ENCODE data around the gene PTPN23. TPM values are rescaled to one million over a fixed set of nuclear protein-coding genes. Genes with fewer than 3 reads are reported as not detected.

Gene PTPN23
- total and polyA plus RNA-seq, 9 of the 15 experiments (the other 6 are each of a cell fraction or from before 2014, with no cell fraction given) = 0.41 to 58.7 (median 7.2) TPM

- TF ChIP-seq, protein P1, sequence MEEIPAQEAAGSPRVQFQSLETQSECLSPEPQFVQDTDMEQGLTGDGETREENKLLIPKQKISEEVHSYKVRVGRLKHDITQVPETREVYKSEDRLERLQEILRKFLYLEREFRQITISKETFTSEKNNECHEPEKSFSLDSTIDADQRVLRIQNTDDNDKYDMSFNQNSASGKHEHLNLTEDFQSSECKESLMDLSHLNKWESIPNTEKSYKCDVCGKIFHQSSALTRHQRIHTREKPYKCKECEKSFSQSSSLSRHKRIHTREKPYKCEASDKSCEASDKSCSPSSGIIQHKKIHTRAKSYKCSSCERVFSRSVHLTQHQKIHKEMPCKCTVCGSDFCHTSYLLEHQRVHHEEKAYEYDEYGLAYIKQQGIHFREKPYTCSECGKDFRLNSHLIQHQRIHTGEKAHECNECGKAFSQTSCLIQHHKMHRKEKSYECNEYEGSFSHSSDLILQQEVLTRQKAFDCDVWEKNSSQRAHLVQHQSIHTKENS (CRISPR knock-in tag; IDR thresholded peaks at IDR 0.05) = no peak
- peak; percentile 61 for TF ChIP-seq RFX1 (IDR thresholded peaks at IDR 0.05)
- TF ChIP-seq SMARCC2 (IDR thresholded peaks at IDR 0.05; ENCODE audit: low read depth) = peak; percentile 98
- TF ChIP-seq FIP1L1 (IDR thresholded peaks at IDR 0.05; ENCODE audit: low read depth, low read length, poor library complexity, severe bottlenecking) = no peak
- peak; percentile 88 for TF ChIP-seq DPF2 (IDR thresholded peaks at IDR 0.05)
- TF ChIP-seq SIX5 (IDR thresholded peaks at IDR 0.05; ENCODE audit: borderline replicate concordance in 1 of 2, insufficient read depth in 1 of 2, low read depth in 1 of 2, low read length in 2 of 2) = no peak
- peak; percentile 94 for TF ChIP-seq CEBPB (tag; IDR thresholded peaks at IDR 0.05)
- no peak for TF ChIP-seq NCOA2 (IDR thresholded peaks at IDR 0.05; ENCODE audit: partially characterized antibody in 2 of 2)
- no peak for TF ChIP-seq BCLAF1 (IDR thresholded peaks at IDR 0.05; ENCODE audit: borderline replicate concordance in 1 of 2, control insufficient read depth in 1 of 2, low read depth in 2 of 2, low read length in 1 of 2)
- TF ChIP-seq THRAP3 (IDR thresholded peaks at IDR 0.05; ENCODE audit: borderline replicate concordance) = no peak
- peak; percentile 67 for TF ChIP-seq GABPB1 (CRISPR knock-in tag; IDR thresholded peaks at IDR 0.05)
- no peak for TF ChIP-seq GTF3C2 (IDR thresholded peaks at IDR 0.05; ENCODE audit: borderline replicate concordance, extremely low read depth, insufficient read length)
- no peak for TF ChIP-seq ARID3A (IDR thresholded peaks at IDR 0.05; ENCODE audit: borderline replicate concordance, low read depth, low read length)
- peak; percentile 20; the same call in 1 of the 2 replicates for TF ChIP-seq NFIC (IDR thresholded peaks at IDR 0.05)
- TF ChIP-seq POLR3A (IDR thresholded peaks at IDR 0.05; ENCODE audit: borderline replicate concordance, extremely low read depth, insufficient read depth, insufficient read length) = no peak
- no peak for TF ChIP-seq ZNF232 (CRISPR knock-in tag; IDR thresholded peaks at IDR 0.05)
- TF ChIP-seq LEF1 (IDR thresholded peaks at IDR 0.05) = peak; percentile 91; the same call in 1 of the 2 replicates
- no peak for TF ChIP-seq RB1 (IDR thresholded peaks at IDR 0.05; ENCODE audit: low read depth)
Observed at GRCh38 chr3:47347217-47347801, 33.5 kb upstream of the PTPN23 start (continued).
